ENCODE data around the gene H1-8. TPM values are rescaled to one million over a fixed set of nuclear protein-coding genes. Genes with fewer than 3 reads are reported as not detected.

The H1-8 gene
- total RNA-seq, 1 experiment from 2014 or later: not detected

DNA sequence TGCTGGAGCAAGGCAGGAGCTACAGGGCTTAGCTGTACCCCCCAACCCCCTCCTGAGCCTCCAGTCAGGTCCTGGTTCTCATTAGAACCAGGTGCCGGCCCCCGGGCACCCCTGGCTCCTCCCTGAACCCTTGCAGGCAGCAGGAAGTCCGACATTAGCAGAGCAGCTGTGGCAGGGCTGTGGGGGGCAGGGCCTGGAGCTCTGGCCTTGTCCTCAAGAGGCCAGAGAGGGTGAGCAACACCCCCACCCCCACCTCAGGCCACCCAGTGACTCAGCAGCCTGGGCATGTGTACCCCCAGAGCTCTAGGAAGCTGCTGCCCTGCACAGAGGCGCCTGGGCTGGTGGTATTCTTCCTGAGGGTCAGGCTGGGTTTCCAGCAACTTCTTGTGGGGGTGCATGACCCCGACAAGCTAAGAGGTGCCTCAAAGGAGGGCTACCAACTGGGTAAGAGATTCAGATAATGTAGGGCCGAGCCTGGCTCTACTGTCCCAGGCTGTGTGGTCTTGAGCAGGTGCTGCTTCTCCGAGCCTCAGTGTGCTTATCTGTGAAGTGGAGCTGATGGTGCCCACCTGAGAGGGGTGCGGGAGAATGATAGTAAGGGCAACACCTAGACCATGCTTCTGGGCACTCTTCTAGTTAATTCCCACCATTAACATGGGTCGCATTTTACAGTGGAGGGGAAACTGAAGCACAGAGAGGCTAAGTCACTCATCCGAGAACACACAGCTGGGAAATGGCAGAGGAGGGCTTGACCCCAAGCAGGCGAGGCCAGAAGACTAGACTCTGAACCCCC, 16.0 kb downstream of the H1-8 start:
- Histone ChIP-seq H3K4me2 (ENCODE audit: low read length) (no peak overlapping the region), H3K4me3 (ENCODE audit: low read length) (no peak overlapping the region), H3K4me1 (ENCODE audit: insufficient read depth, low read length) (no peaks in the 10 kb centered on the region), H4K20me1 (ENCODE audit: low read length) (no peaks in the 10 kb centered on the region), H3K36me3 (ENCODE audit: low read depth, low read length) (no peaks in the 10 kb centered on the region), H3K79me2 (ENCODE audit: low read length) (no peaks in the 10 kb centered on the region), H2AFZ (ENCODE audit: low read length) (no peak overlapping the region), H3K9me3 (ENCODE audit: low read length) (no peaks in the 10 kb centered on the region), H3K27me3 (ENCODE audit: low read length) (no peaks in the 10 kb centered on the region), H3K9ac (ENCODE audit: low read length) (no peak overlapping the region), H3F3A (ENCODE audit: low read length, unreplicated experiment) (no peaks in the 10 kb centered on the region), H3K27ac (ENCODE audit: low read length) (no peak overlapping the region), H3K9me2 (replicated peaks; ENCODE audit: low read length) (no peaks in the 10 kb centered on the region)
- intact Hi-C loops (cut with micrococcal nuclease): no loop called here
- ChIA-PET POLR2A (ENCODE audit: unreplicated experiment) (no interaction called here), CTCF (no interaction called here)
- ATAC-seq (no peak), DNase-seq (no peak)
- TF ChIP-seq EZH2phosphoT487 (IDR thresholded peaks at IDR 0.05; ENCODE audit: borderline replicate concordance, low read length) (no peak), EZH2 (IDR thresholded peaks at IDR 0.05; ENCODE audit: low read length, unreplicated experiment) (no peak)
- TF ChIP-seq, protein P1, sequence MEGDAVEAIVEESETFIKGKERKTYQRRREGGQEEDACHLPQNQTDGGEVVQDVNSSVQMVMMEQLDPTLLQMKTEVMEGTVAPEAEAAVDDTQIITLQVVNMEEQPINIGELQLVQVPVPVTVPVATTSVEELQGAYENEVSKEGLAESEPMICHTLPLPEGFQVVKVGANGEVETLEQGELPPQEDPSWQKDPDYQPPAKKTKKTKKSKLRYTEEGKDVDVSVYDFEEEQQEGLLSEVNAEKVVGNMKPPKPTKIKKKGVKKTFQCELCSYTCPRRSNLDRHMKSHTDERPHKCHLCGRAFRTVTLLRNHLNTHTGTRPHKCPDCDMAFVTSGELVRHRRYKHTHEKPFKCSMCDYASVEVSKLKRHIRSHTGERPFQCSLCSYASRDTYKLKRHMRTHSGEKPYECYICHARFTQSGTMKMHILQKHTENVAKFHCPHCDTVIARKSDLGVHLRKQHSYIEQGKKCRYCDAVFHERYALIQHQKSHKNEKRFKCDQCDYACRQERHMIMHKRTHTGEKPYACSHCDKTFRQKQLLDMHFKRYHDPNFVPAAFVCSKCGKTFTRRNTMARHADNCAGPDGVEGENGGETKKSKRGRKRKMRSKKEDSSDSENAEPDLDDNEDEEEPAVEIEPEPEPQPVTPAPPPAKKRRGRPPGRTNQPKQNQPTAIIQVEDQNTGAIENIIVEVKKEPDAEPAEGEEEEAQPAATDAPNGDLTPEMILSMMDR (conservative IDR thresholded peaks at IDR 0.05; ENCODE audit: low read depth, low read length): no peak
- BruUV-seq (replicated peaks): no TSS peak

DNA sequence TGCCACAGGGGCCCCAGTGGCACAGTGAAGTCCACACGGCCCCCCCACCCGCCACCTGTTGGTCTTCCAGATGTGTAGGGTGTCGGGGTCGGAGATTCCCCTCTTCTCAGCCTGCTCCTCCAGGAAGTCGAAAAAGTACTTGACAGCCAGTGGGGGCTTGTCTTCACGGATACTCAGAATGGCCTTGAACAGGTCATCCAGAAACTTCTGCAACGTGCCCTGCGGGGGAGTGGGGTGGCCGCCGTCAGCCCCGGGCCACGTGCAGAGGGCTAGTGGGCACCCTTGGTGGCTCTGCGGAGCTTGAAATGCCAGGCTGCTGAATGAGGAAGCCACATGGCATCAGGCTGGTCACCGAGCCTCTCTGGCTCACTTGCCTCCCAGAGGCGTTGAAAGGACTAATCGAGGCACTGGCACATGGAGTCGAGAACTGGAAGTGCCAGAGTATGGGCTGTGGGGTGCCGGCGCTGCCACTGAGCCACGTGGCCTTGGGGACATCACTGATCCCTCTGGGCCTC, 16.6 kb downstream of the H1-8 start:
- Histone ChIP-seq H3K9me2 (replicated peaks; ENCODE audit: low read length) (no peaks in the 10 kb centered on the region), H2AFZ (ENCODE audit: low read length) (no peak overlapping the region), H4K20me1 (ENCODE audit: low read length) (no peaks in the 10 kb centered on the region), H3K4me1 (ENCODE audit: insufficient read depth, low read length) (no peaks in the 10 kb centered on the region), H3K27ac (ENCODE audit: low read length) (no peak overlapping the region), H3K36me3 (ENCODE audit: low read depth, low read length) (no peaks in the 10 kb centered on the region), H3K27me3 (ENCODE audit: low read length) (no peaks in the 10 kb centered on the region), H3K9me3 (ENCODE audit: low read length) (no peaks in the 10 kb centered on the region), H3K4me3 (ENCODE audit: low read length) (no peak overlapping the region), H3K79me2 (ENCODE audit: low read length) (no peaks in the 10 kb centered on the region), H3K4me2 (ENCODE audit: low read length) (no peak overlapping the region), H3F3A (ENCODE audit: low read length, unreplicated experiment) (no peaks in the 10 kb centered on the region), H3K9ac (ENCODE audit: low read length) (no peak overlapping the region)
- ChIA-PET POLR2A (ENCODE audit: unreplicated experiment) (no interaction called here), CTCF (no interaction called here)
- BruUV-seq (replicated peaks): no TSS peak
- ATAC-seq (no peak), DNase-seq (no peak)
- intact Hi-C loops (cut with micrococcal nuclease): no loop called here
- TF ChIP-seq EZH2 (IDR thresholded peaks at IDR 0.05; ENCODE audit: low read length, unreplicated experiment): no peak
- TF ChIP-seq, protein P1 (conservative IDR thresholded peaks at IDR 0.05; ENCODE audit: low read depth, low read length): no peak
- no peak for TF ChIP-seq EZH2phosphoT487 (IDR thresholded peaks at IDR 0.05; ENCODE audit: borderline replicate concordance, low read length)

DNA sequence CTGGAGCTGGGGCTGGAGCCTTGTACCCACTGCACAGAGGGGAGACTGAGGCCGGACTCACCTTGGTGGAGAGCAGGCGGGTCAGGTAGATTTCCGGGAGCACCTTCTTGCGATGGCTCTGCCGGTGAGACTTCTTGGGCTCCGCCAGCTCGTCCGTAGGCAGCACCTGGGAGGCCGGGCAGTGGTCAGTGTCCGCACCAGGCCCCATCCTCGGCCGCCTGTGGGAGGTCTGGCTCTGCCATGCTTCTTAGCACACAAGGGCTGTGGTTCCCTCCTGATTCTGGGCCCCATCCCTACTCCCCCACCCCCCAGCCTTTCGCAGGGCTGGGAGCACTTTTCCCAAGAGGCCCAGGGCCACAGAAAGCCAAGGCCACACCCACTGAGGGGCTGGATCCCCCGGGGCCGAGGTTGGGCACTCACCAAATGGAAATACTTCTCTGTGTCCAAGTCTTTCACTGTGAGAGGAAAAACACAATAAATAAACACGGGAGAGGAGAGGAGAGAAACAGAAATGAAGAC, 17.4 kb downstream of the H1-8 start:
- H3F3A ChIP-seq (ENCODE audit: low read length, unreplicated experiment): no peaks in the 10 kb centered on the region
- H3K36me3 ChIP-seq (ENCODE audit: low read depth, low read length): no peaks in the 10 kb centered on the region
- no peak for ATAC-seq
- no peak overlapping the region for H3K9ac ChIP-seq (ENCODE audit: low read length)
- CTCF ChIA-PET: no interaction called here
- H3K4me1 ChIP-seq (ENCODE audit: insufficient read depth, low read length): no peaks in the 10 kb centered on the region
- TF ChIP-seq EZH2 (IDR thresholded peaks at IDR 0.05; ENCODE audit: low read length, unreplicated experiment) (no peak), EZH2phosphoT487 (IDR thresholded peaks at IDR 0.05; ENCODE audit: borderline replicate concordance, low read length) (no peak)
- TF ChIP-seq, protein P1 (conservative IDR thresholded peaks at IDR 0.05; ENCODE audit: low read depth, low read length): no peak
- no peak overlapping the region for H3K4me3 ChIP-seq (ENCODE audit: low read length)
- H3K27me3 ChIP-seq (ENCODE audit: low read length): no peaks in the 10 kb centered on the region
- BruUV-seq (replicated peaks): no TSS peak
- no peaks in the 10 kb centered on the region for H3K9me3 ChIP-seq (ENCODE audit: low read length)
- H4K20me1 ChIP-seq (ENCODE audit: low read length): no peaks in the 10 kb centered on the region
- no peak for DNase-seq
- H3K4me2 ChIP-seq (ENCODE audit: low read length): no peak overlapping the region
- POLR2A ChIA-PET (ENCODE audit: unreplicated experiment): no interaction called here
- H3K79me2 ChIP-seq (ENCODE audit: low read length): no peaks in the 10 kb centered on the region
- H3K9me2 ChIP-seq (replicated peaks; ENCODE audit: low read length): no peaks in the 10 kb centered on the region
- intact Hi-C loops (cut with micrococcal nuclease): no loop called here
- H2AFZ ChIP-seq (ENCODE audit: low read length): no peak overlapping the region
- H3K27ac ChIP-seq (ENCODE audit: low read length): no peak overlapping the region

All from PC-3 (cell line).